ENCODE data around the gene THAP6.
"Not testable (repeated sequence)": the region's sequence is repeated elsewhere in the genome, so short reads cannot be mapped to it uniquely, and the experiment has no call there.

GRCh38 chr4:75509592-75509991, 4.7 kb upstream of the THAP6 start:
- not testable (repeated sequence) for TF ChIP-seq YY1 (IDR thresholded peaks at IDR 0.05; ENCODE audit: insufficient read depth, insufficient read length); ZNF274 (IDR thresholded peaks at IDR 0.05; ENCODE audit: low read depth, low read length); SUZ12 (IDR thresholded peaks at IDR 0.05; ENCODE audit: extremely low read depth, insufficient read depth, insufficient read length)

All from NT2/D1 (cell line).